Measurements from ENCODE around the gene TERF2IP.

Gene TERF2IP

GRCh38 chr16:75647492-75648264 is at the start of gene TERF2IP, which contains the start of gene KARS1:
TERF2IP (plus strand) TSS chr16:75647773; CDS start chr16:75647883, 110 bp downstream.
KARS1 (minus strand) TSS chr16:75647665; CDS start chr16:75647639, 26 bp downstream.
- DNase-seq = peak; percentile 96

GRCh38 chr16:75599452-75600277 is 47.9 kb upstream of the TERF2IP start:
- no peak for DNase-seq

- no peak for DNase-seq
These were observed 44.3 kb upstream of the TERF2IP start for GRCh38 chr16:75603241-75603640.

GRCh38 chr16:75606507-75606906 is 41.1 kb upstream of the TERF2IP start:
- DNase-seq = no peak

- DNase-seq = no peak
These were observed 33.3 kb upstream of the TERF2IP start for GRCh38 chr16:75614066-75614897.

- DNase-seq = no peak
These were observed 32.0 kb upstream of the TERF2IP start for GRCh38 chr16:75615619-75616018.

GRCh38 chr16:75616521-75617010 is 31.0 kb upstream of the TERF2IP start:
- DNase-seq = no peak

- no peak for DNase-seq
These were observed 30.5 kb upstream of the TERF2IP start for GRCh38 chr16:75617121-75617520.

GRCh38 chr16:75618780-75619179 is 28.8 kb upstream of the TERF2IP start:
- no peak for DNase-seq

- no peak for DNase-seq
These were observed 27.0 kb upstream of the TERF2IP start for GRCh38 chr16:75620326-75621169.

GRCh38 chr16:75621170-75621477 is 26.4 kb upstream of the TERF2IP start:
- peak; percentile 9 for DNase-seq

GRCh38 chr16:75622761-75623605 is 24.6 kb upstream of the TERF2IP start, which contains the start of gene ADAT1:
ADAT1 (minus strand) TSS chr16:75623281; CDS start chr16:75620799, 2,482 bp downstream.
- DNase-seq = peak; percentile 96

- no peak for DNase-seq
These were observed 22.6 kb upstream of the TERF2IP start for GRCh38 chr16:75624921-75625334.

- no peak for DNase-seq
These were observed 20.8 kb upstream of the TERF2IP start for GRCh38 chr16:75626806-75627205.

- DNase-seq = no peak
These were observed 19.7 kb upstream of the TERF2IP start for GRCh38 chr16:75627851-75628250.

GRCh38 chr16:75628351-75628750 is 19.2 kb upstream of the TERF2IP start:
- DNase-seq = no peak

GRCh38 chr16:75629132-75629531 is 18.4 kb upstream of the TERF2IP start:
- no peak for DNase-seq

GRCh38 chr16:75630052-75630451 is 17.5 kb upstream of the TERF2IP start:
- no peak for DNase-seq

- DNase-seq = peak; percentile 50
These were observed 14.7 kb upstream of the TERF2IP start for GRCh38 chr16:75632857-75633256.

- no peak for DNase-seq
These were observed 12.5 kb upstream of the TERF2IP start for GRCh38 chr16:75635036-75635435.

- DNase-seq = no peak
These were observed 7.0 kb upstream of the TERF2IP start for GRCh38 chr16:75640598-75640997.

All from NCI-H1092 treated with DMSO at 0.1 percent for 48 hours (cell line).